GM12878 (cell line): ENCODE results near the gene LSM6. TPM values are rescaled to one million over a fixed set of nuclear protein-coding genes. Genes with fewer than 3 reads are reported as not detected.

Experiments
- ATAC-seq: fragments of 200-7000 bp; cut with Tn5 transposase; 3 replicates; pipeline ENCODE4 v1.9.1; 2020; ENCODE audit warnings: mild to moderate bottlenecking, moderate library complexity
- BruUV-seq: library from RNA; stranded (reverse); fragments of 400-500 nt; replicated peaks from 2 replicates; lab custom pipeline; 2021; lab: Mats Ljungman, UMichigan
- CTCF ChIA-PET: fragments of 300-600 bp; sonication (Branson Sonifier 250); formaldehyde crosslinking; extraction: SDS; loops from one replicate; lab custom pipeline; 2021; ENCODE audit warnings: inconsistent platforms; lab: Yijun Ruan, JAX
- POLR2A ChIA-PET: fragments of 350-600 bp; formaldehyde crosslinking; extraction: SDS; loops from one replicate; lab custom pipeline; 2021; ENCODE audit warnings: inconsistent platforms; lab: Charles Lee
- RAD21 ChIA-PET: fragments of 300-600 bp; sonication (Branson Sonifier 250); formaldehyde crosslinking; loops from one replicate; lab custom pipeline; 2023; ENCODE audit warnings: antibody characterized with exemption; ENCODE audit not compliant: unreplicated experiment; lab: Charles Lee
- SMC1A ChIA-PET: fragments of 300-600 bp; sonication (Branson Sonifier 250); formaldehyde crosslinking; loops from one replicate; lab custom pipeline; 2023; ENCODE audit not compliant: unreplicated experiment, uncharacterized antibody; lab: Charles Lee
- DNase-seq: peaks from one replicate; pipeline ENCODE4 v3.0.0-alpha.2; 2011; ENCODE audit warnings: low read depth, low spot score
- FAIRE-seq: peaks from 3 replicates; lab custom pipeline; 2011; peaks lifted over from hg19 to GRCh38; lab: Jason Lieb, UNC
- H2AFZ ChIP-seq: 2 replicates; pipeline ENCODE4 v1.6.0; 2011; ENCODE audit warnings: low read depth, low read length, control low read depth; ENCODE audit not compliant: control insufficient read depth
- H3K27ac ChIP-seq: 2 replicates; pipeline ENCODE4 v1.5.1; 2011; ENCODE audit warnings: control low read depth; ENCODE audit not compliant: control insufficient read depth, insufficient read depth
- H3K27me3 ChIP-seq, 2 experiments: replicated peaks in 1 of 2; 2 replicates each; pipeline versions ENCODE4 v1.6.0 to v1.6.1; 2011; ENCODE audit warnings: low read length in 1 of 2; ENCODE audit not compliant: control insufficient read depth in 2 of 2, insufficient read depth in 2 of 2
- H3K36me3 ChIP-seq, 2 experiments: 2 replicates each; pipeline ENCODE4 v1.5.1; 2011; ENCODE audit warnings: low read length in 1 of 2; ENCODE audit not compliant: control insufficient read depth in 2 of 2, insufficient read depth in 2 of 2
- H3K4me1 ChIP-seq: 2 replicates; pipeline ENCODE4 v1.6.1; 2011; ENCODE audit warnings: mild to moderate bottlenecking, low read length, moderate library complexity, mixed read lengths; ENCODE audit not compliant: control insufficient read depth, insufficient read depth
- H3K4me2 ChIP-seq: 2 replicates; pipeline ENCODE4 v1.6.0; 2011; ENCODE audit warnings: control low read depth; ENCODE audit not compliant: control insufficient read depth, insufficient read depth
- H3K4me3 ChIP-seq: fragments of 200-600 bp; sonication (generic); 2 replicates; pipeline ENCODE4 v1.5.1; 2016
- H3K79me2 ChIP-seq: 2 replicates; pipeline ENCODE4 v1.6.0; 2011; ENCODE audit warnings: low read length; ENCODE audit not compliant: control insufficient read depth, insufficient read depth
- H3K9ac ChIP-seq: 2 replicates; pipeline ENCODE4 v1.8.0; 2011; ENCODE audit warnings: low read length, control low read depth, mixed read lengths; ENCODE audit not compliant: control insufficient read depth, insufficient read depth
- H3K9me3 ChIP-seq: replicated peaks from 3 replicates; pipeline ENCODE4 v1.5.1; 2011; ENCODE audit warnings: mild to moderate bottlenecking, low read length; ENCODE audit not compliant: control insufficient read depth, insufficient read depth
- H4K20me1 ChIP-seq: 2 replicates; pipeline ENCODE4 v1.6.0; 2011; ENCODE audit not compliant: control insufficient read depth, insufficient read depth
- BCL11A ChIP-seq: IDR thresholded peaks from 2 replicates; pipeline ENCODE4 v1.6.1; 2011; ENCODE audit warnings: low read depth, low read length
- BRCA1 ChIP-seq: IDR thresholded peaks from 2 replicates; pipeline ENCODE4 v1.6.1; 2011; ENCODE audit warnings: low read depth, low read length, improper control_type of control experiment
- HDAC2 ChIP-seq: fragments of 200-600 bp; sonication (generic); IDR thresholded peaks from 2 replicates; pipeline ENCODE4 v1.6.1; 2017
- HDAC6 ChIP-seq: fragments of 200-600 bp; sonication (generic); IDR thresholded peaks from one replicate; pipeline ENCODE4 v1.8.0; 2017; ENCODE audit warnings: antibody characterized with exemption; ENCODE audit not compliant: unreplicated experiment
- JUND ChIP-seq: IDR thresholded peaks from 2 replicates; pipeline ENCODE4 v1.6.1; 2012; ENCODE audit warnings: low read depth, mild to moderate bottlenecking, low read length, improper control_type of control experiment, moderate library complexity
- KAT2A ChIP-seq: conservative IDR thresholded peaks from 2 replicates; pipeline ENCODE4 v1.6.1; 2011; ENCODE audit warnings: low read depth, low read length; ENCODE audit not compliant: control insufficient read depth
- NBN ChIP-seq: fragments of 450-650 bp; IDR thresholded peaks from 2 replicates; pipeline ENCODE4 v1.6.1; 2016
- NR2C1 ChIP-seq: fragments of 450-650 bp; IDR thresholded peaks from 2 replicates; pipeline ENCODE4 v1.6.1; 2017; ENCODE audit warnings: antibody characterized with exemption, mild to moderate bottlenecking, moderate library complexity
- RBBP5 ChIP-seq: fragments of 200-600 bp; sonication (generic); conservative IDR thresholded peaks from 2 replicates; pipeline ENCODE4 v1.6.1; 2016
- TCF3 ChIP-seq: IDR thresholded peaks from 2 replicates; pipeline ENCODE4 v1.6.1; 2012; ENCODE audit warnings: low read depth, mild to moderate bottlenecking, low read length, borderline replicate concordance; ENCODE audit not compliant: insufficient read depth
- YY1 ChIP-seq: IDR thresholded peaks from 2 replicates; pipeline ENCODE4 v1.6.1; 2011; ENCODE audit warnings: low read depth, mild to moderate bottlenecking, low read length
- ZNF274 ChIP-seq: IDR thresholded peaks from one replicate; pipeline ENCODE4 v1.8.0; 2011; ENCODE audit not compliant: insufficient read length, insufficient read depth
- WGBS: methylation state at CpG from one replicate; pipeline ENCODE4 v1.1.6; 2016; ENCODE audit warnings: low lambda C conversion rate; ENCODE audit not compliant: insufficient replicate concordance, insufficient coverage; ENCODE audit errors: missing lambda C conversion rate; 5-methylcytosine and 5-hydroxymethylcytosine counted together
- in situ Hi-C: fragments of 300-500 bp; cut with MboI; formaldehyde crosslinking; loops from 9 replicates; pipeline ENCODE4 v1.14.3; 2018; ENCODE audit warnings: mixed read lengths
- intact Hi-C: fragments of 100-400 bp; cut with micrococcal nuclease; formaldehyde crosslinking; loops from one replicate; pipeline ENCODE4 v1.14.2; 2022; ENCODE audit not compliant: unreplicated experiment
- polyA plus RNA-seq, 11 experiments: library from polyadenylated mRNA; depleted of rRNA in 4 of 11; unstranded in 6 of 11; stranded (reverse) in 5 of 11; fragments of >200 nt; fragmentation: Nextera tagmentation in 4 of 11; fragmentation: Illumina TruSeq in 1 of 11; extraction: Ambion mirVana in 4 of 11; extraction: Trizol in 1 of 11; gene quantifications; 1 replicate in 1 of 11; 2 replicates in 10 of 11; pipeline versions ENCODE4 v1.2.1 to v1.2.3, GENCODE V29; 2011 to 2016; ENCODE audit warnings: inconsistent platforms in 2 of 11, missing spikeins in 2 of 11, low read depth in 1 of 11
- total RNA-seq, 4 experiments: library from RNA; depleted of rRNA in 3 of 4; stranded (reverse); fragments of >200 nt in 3 of 4; fragmentation: Illumina TruSeq in 1 of 4; extraction: Trizol in 1 of 4; gene quantifications; 2 replicates each; pipeline versions ENCODE4 v1.2.1 to v1.2.3, GENCODE V29; 2013 to 2021
- TF ChIP-seq, protein P1 (sequence below): fragments of 450-650 bp; IDR thresholded peaks from 2 replicates; pipeline ENCODE4 v1.6.1; 2017; ENCODE audit warnings: mild to moderate bottlenecking, low read depth, inconsistent platforms; ENCODE audit not compliant: poor library complexity, severe bottlenecking
- TF ChIP-seq, protein P2 (sequence below): fragments of 450-650 bp; IDR thresholded peaks from 2 replicates; pipeline ENCODE4 v1.6.1; 2018; ENCODE audit warnings: mild to moderate bottlenecking, low read depth, moderate library complexity; ENCODE audit not compliant: partially characterized antibody
- TF ChIP-seq, protein P3 (sequence below): fragments of 450-650 bp; IDR thresholded peaks from 2 replicates; pipeline ENCODE4 v1.6.1; 2018; ENCODE audit warnings: borderline replicate concordance, mild to moderate bottlenecking; ENCODE audit not compliant: partially characterized antibody
- TF ChIP-seq, protein P4 (sequence below): IDR thresholded peaks from 2 replicates; pipeline ENCODE4 v1.6.1; 2011; ENCODE audit warnings: low read depth, mild to moderate bottlenecking, low read length, moderate library complexity, borderline replicate concordance; ENCODE audit errors: extremely low read depth

Gene LSM6
- total and polyA plus RNA-seq, 10 of the 15 experiments (the other 5 are each of a cell fraction or from before 2014, with no cell fraction given): 68.0 to 282 (median 229) TPM

DNA sequence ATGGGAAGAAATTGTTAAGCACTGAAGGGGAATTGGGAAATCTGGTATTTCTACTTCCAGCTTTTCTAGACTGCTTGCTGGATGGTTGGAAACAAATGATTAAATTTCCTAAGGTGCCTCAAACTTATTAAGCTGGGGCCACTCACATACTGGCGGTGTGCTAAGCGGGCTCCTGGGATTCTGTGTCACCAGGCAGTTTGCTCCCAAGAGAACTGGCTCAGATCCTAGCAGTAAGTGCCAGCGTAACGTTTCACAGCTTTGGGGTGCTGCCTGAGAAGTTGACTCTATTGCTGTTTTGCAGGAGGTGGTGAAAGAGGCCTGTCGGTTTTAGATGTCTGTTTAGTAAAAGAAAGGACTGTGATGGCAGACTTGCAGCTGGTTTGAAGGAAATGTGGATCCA lies 31.9 kb downstream of the LSM6 start:
- BruUV-seq: no TSS peak
- DNase-seq: no peak
- no peak for FAIRE-seq
- no peaks in the 10 kb centered on the region for H3K4me1 ChIP-seq
- H3K9me3 ChIP-seq: no peaks in the 10 kb centered on the region
- no peaks in the 10 kb centered on the region for H3K36me3 ChIP-seq
- no peak overlapping the region for H3K4me2 ChIP-seq
- H3K27me3 ChIP-seq: no peaks in the 10 kb centered on the region
- H4K20me1 ChIP-seq: no peaks in the 10 kb centered on the region
- TF ChIP-seq BRCA1 (no peak), BCL11A (no peak), YY1 (no peak), NR2C1 (no peak), HDAC2 (no peak), ZNF274 (no peak), NBN (no peak), TCF3 (no peak), HDAC6 (no peak), RBBP5 (no peak), JUND (no peak), KAT2A (no peak)
- TF ChIP-seq, protein P1, sequence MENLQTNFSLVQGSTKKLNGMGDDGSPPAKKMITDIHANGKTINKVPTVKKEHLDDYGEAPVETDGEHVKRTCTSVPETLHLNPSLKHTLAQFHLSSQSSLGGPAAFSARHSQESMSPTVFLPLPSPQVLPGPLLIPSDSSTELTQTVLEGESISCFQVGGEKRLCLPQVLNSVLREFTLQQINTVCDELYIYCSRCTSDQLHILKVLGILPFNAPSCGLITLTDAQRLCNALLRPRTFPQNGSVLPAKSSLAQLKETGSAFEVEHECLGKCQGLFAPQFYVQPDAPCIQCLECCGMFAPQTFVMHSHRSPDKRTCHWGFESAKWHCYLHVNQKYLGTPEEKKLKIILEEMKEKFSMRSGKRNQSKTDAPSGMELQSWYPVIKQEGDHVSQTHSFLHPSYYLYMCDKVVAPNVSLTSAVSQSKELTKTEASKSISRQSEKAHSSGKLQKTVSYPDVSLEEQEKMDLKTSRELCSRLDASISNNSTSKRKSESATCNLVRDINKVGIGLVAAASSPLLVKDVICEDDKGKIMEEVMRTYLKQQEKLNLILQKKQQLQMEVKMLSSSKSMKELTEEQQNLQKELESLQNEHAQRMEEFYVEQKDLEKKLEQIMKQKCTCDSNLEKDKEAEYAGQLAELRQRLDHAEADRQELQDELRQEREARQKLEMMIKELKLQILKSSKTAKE: no peak
- TF ChIP-seq, protein P2, sequence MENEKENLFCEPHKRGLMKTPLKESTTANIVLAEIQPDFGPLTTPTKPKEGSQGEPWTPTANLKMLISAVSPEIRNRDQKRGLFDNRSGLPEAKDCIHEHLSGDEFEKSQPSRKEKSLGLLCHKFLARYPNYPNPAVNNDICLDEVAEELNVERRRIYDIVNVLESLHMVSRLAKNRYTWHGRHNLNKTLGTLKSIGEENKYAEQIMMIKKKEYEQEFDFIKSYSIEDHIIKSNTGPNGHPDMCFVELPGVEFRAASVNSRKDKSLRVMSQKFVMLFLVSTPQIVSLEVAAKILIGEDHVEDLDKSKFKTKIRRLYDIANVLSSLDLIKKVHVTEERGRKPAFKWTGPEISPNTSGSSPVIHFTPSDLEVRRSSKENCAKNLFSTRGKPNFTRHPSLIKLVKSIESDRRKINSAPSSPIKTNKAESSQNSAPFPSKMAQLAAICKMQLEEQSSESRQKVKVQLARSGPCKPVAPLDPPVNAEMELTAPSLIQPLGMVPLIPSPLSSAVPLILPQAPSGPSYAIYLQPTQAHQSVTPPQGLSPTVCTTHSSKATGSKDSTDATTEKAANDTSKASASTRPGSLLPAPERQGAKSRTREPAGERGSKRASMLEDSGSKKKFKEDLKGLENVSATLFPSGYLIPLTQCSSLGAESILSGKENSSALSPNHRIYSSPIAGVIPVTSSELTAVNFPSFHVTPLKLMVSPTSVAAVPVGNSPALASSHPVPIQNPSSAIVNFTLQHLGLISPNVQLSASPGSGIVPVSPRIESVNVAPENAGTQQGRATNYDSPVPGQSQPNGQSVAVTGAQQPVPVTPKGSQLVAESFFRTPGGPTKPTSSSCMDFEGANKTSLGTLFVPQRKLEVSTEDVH: no peak
- TF ChIP-seq, protein P3, sequence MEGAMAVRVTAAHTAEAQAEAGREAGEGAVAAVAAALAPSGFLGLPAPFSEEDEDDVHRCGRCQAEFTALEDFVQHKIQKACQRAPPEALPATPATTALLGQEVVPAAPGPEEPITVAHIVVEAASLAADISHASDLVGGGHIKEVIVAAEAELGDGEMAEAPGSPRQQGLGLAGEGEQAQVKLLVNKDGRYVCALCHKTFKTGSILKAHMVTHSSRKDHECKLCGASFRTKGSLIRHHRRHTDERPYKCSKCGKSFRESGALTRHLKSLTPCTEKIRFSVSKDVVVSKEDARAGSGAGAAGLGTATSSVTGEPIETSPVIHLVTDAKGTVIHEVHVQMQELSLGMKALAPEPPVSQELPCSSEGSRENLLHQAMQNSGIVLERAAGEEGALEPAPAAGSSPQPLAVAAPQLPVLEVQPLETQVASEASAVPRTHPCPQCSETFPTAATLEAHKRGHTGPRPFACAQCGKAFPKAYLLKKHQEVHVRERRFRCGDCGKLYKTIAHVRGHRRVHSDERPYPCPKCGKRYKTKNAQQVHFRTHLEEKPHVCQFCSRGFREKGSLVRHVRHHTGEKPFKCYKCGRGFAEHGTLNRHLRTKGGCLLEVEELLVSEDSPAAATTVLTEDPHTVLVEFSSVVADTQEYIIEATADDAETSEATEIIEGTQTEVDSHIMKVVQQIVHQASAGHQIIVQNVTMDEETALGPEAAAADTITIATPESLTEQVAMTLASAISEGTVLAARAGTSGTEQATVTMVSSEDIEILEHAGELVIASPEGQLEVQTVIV: no peak
- TF ChIP-seq, protein P4, sequence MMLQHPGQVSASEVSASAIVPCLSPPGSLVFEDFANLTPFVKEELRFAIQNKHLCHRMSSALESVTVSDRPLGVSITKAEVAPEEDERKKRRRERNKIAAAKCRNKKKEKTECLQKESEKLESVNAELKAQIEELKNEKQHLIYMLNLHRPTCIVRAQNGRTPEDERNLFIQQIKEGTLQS: no peak
- H3K79me2 ChIP-seq: no peaks in the 10 kb centered on the region
- intact Hi-C loops: no loop called here
- H3K27ac ChIP-seq: no peak overlapping the region
- CTCF ChIA-PET: no interaction called here
- SMC1A ChIA-PET: interaction anchor here (2.2 kb wide), 1 partner anchor 28 kb away, joined by 5 read pairs; no protein-coding TSS in a partner anchor
- in situ Hi-C loops: no loop called here
- POLR2A ChIA-PET: no interaction called here
- H3K9ac ChIP-seq: no peak overlapping the region
- no peak overlapping the region for H3K4me3 ChIP-seq
- no peak for ATAC-seq
- H2AFZ ChIP-seq: no peak overlapping the region
- RAD21 ChIA-PET: no interaction called here
- 71% methylated on average over 5 of the region's 5 CpGs for WGBS
